PFSK-1 (cell line): Measurements from ENCODE around the gene MYO1F.

ENCODE experiments used
- FOXP2 ChIP-seq: optimal IDR thresholded peaks from 2 replicates; pipeline ENCODE3; 2011; ENCODE audit warnings: borderline replicate concordance, control low read depth, inconsistent platforms; ENCODE audit not compliant: insufficient read depth; ENCODE audit errors: extremely low read length, extremely low read depth
- POLR2AphosphoS5 ChIP-seq: IDR thresholded peaks from 2 replicates; pipeline ENCODE4 v1.6.1; 2012; ENCODE audit warnings: low read depth, mild to moderate bottlenecking, control low read depth, low read length, moderate library complexity
- REST ChIP-seq, 2 experiments: IDR thresholded peaks; 2 replicates each; pipeline versions ENCODE4 v1.6.1 to v1.8.0; 2011 to 2012; ENCODE audit warnings: low read depth in 2 of 2, low read length in 2 of 2, control low read depth in 1 of 2, inconsistent platforms in 1 of 2, mild to moderate bottlenecking in 1 of 2, moderate library complexity in 1 of 2; ENCODE audit not compliant: insufficient read depth in 1 of 2
- SIN3A ChIP-seq: IDR thresholded peaks from 2 replicates; pipeline ENCODE4 v1.6.1; 2012; ENCODE audit warnings: mild to moderate bottlenecking, low read length, moderate library complexity, borderline replicate concordance; ENCODE audit not compliant: insufficient read depth
- TAF1 ChIP-seq: IDR thresholded peaks from 2 replicates; pipeline ENCODE4 v1.6.1; 2012; ENCODE audit warnings: low read length, control low read depth, borderline replicate concordance; ENCODE audit not compliant: insufficient read depth

Gene MYO1F

DNA sequence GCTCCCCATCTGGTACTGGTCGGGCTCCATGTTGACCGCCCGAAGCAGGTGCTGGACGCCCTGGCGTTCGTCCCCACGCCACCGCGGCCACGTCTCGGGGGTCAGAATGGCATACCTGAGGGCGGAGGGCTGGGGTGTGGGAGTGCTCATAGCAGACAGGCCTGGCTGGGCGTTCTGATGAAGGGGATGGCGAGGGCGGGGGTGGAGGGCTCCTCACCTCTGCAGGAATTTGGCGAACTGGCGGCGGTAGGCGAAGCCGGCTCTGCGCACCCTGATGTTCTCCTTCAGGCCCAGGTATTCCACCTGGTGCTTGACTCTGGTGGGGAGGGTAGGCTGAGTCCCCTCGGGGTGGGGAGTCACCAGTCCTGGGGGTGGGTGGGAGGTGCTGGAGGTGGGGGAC is 41.0 kb downstream of the MYO1F start:
- TF ChIP-seq REST (IDR thresholded peaks at IDR 0.05; ENCODE audit: insufficient read depth in 1 of 2, low read depth in 2 of 2, low read length in 2 of 2): no peak
- TF ChIP-seq TAF1: no peak
- no peak for TF ChIP-seq POLR2AphosphoS5
- TF ChIP-seq FOXP2: no peak
- TF ChIP-seq SIN3A: no peak

GRCh38 chr19:8532225-8532624 is 45.0 kb downstream of the MYO1F start:
- no peak for TF ChIP-seq REST (IDR thresholded peaks at IDR 0.05; ENCODE audit: insufficient read depth in 1 of 2, low read depth in 2 of 2, low read length in 2 of 2)
- no peak for TF ChIP-seq SIN3A
- no peak for TF ChIP-seq POLR2AphosphoS5
- no peak for TF ChIP-seq TAF1
- no peak for TF ChIP-seq FOXP2

GRCh38 chr19:8531470-8531869 is 45.8 kb downstream of the MYO1F start:
- TF ChIP-seq TAF1: no peak
- no peak for TF ChIP-seq POLR2AphosphoS5
- TF ChIP-seq FOXP2: no peak
- TF ChIP-seq SIN3A: no peak
- TF ChIP-seq REST (IDR thresholded peaks at IDR 0.05; ENCODE audit: insufficient read depth in 1 of 2, low read depth in 2 of 2, low read length in 2 of 2): no peak

DNA sequence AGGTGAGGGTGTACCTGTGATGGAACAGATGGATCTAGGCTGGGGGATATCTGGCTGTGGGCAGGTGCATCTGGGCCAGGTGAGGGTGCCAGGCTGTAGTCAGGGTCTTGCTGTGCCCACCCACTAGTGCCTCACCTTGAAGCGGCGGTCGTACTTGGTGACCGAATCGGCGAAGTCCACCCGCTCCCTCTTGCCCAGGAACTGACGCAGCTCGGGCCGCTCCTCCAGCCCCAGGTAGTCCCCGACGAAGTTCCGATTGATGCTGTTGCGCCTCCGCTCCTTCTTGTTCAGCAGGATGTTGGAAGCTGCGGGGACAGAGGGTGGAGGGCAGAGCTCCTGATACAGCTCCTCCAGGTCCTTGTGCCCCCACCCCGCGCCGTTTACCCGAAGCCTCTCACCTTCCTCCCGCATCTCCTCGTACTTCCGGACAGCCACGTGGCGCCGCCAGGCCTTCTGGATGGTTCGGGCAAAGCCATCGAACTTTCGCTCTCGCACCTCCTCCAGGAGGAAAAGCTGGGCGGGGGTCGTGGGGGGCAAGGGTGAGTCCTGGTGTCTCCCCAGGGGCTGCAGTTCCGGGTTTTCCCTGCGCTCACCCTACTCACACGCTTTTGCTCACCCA is 47.1 kb downstream of the MYO1F start:
- no peak for TF ChIP-seq SIN3A
- TF ChIP-seq FOXP2: no peak
- no peak for TF ChIP-seq REST (IDR thresholded peaks at IDR 0.05; ENCODE audit: insufficient read depth in 1 of 2, low read depth in 2 of 2, low read length in 2 of 2)
- no peak for TF ChIP-seq TAF1
- no peak for TF ChIP-seq POLR2AphosphoS5
